ENCODE data around the gene PXMP2.

The PXMP2 gene

GRCh38 chr12:132702640-132703039, 15.3 kb downstream of the PXMP2 start:
- H3K27me3 Mint-ChIP-seq: no peaks in the 10 kb centered on the region
- H3K27ac Mint-ChIP-seq: no peak overlapping the region
- peaks cover 4% of the 10 kb centered on the region for H3K9me3 Mint-ChIP-seq
- H3K36me3 Mint-ChIP-seq (ENCODE audit: low read depth): peaks cover 50% of the 10 kb centered on the region
- no peak overlapping the region for H3K4me3 Mint-ChIP-seq
- peaks cover 4% of the 10 kb centered on the region for H3K4me1 Mint-ChIP-seq (ENCODE audit: low read depth)

GRCh38 chr12:132703641-132704040, 16.3 kb downstream of the PXMP2 start:
- no peaks in the 10 kb centered on the region for H3K27me3 Mint-ChIP-seq
- no peak overlapping the region for H3K27ac Mint-ChIP-seq
- H3K36me3 Mint-ChIP-seq (ENCODE audit: low read depth): peaks cover 44% of the 10 kb centered on the region
- H3K9me3 Mint-ChIP-seq: peaks cover 4% of the 10 kb centered on the region
- peaks cover 4% of the 10 kb centered on the region for H3K4me1 Mint-ChIP-seq (ENCODE audit: low read depth)
- no peak overlapping the region for H3K4me3 Mint-ChIP-seq

GRCh38 chr12:132707241-132707640, 19.9 kb downstream of the PXMP2 start:
- H3K27me3 Mint-ChIP-seq: no peaks in the 10 kb centered on the region
- H3K27ac Mint-ChIP-seq: no peak overlapping the region
- H3K4me1 Mint-ChIP-seq (ENCODE audit: low read depth): peaks cover 14% of the 10 kb centered on the region
- H3K36me3 Mint-ChIP-seq (ENCODE audit: low read depth): peaks cover 26% of the 10 kb centered on the region
- peaks cover 4% of the 10 kb centered on the region for H3K9me3 Mint-ChIP-seq
- H3K4me3 Mint-ChIP-seq: no peak overlapping the region

GRCh38 chr12:132708150-132708549, 20.8 kb downstream of the PXMP2 start:
- peaks cover 31% of the 10 kb centered on the region for H3K36me3 Mint-ChIP-seq (ENCODE audit: low read depth)
- H3K4me1 Mint-ChIP-seq (ENCODE audit: low read depth): peaks cover 21% of the 10 kb centered on the region
- H3K27me3 Mint-ChIP-seq: no peaks in the 10 kb centered on the region
- no peak overlapping the region for H3K27ac Mint-ChIP-seq
- H3K4me3 Mint-ChIP-seq: no peak overlapping the region
- H3K9me3 Mint-ChIP-seq: peaks cover 4% of the 10 kb centered on the region

- peak overlapping the region; percentile 86 for H3K27ac Mint-ChIP-seq
- peaks cover 30% of the 10 kb centered on the region for H3K36me3 Mint-ChIP-seq (ENCODE audit: low read depth)
- H3K4me3 Mint-ChIP-seq: peak overlapping the region; percentile 84
- peaks cover 4% of the 10 kb centered on the region for H3K9me3 Mint-ChIP-seq
- H3K4me1 Mint-ChIP-seq (ENCODE audit: low read depth): peaks cover 33% of the 10 kb centered on the region
- H3K27me3 Mint-ChIP-seq: no peaks in the 10 kb centered on the region
Measured at GRCh38 chr12:132710043-132710404, 22.6 kb downstream of the PXMP2 start.

- peak within 1 kb of the TSS; percentile 86 for H3K27ac Mint-ChIP-seq
- peak within 1 kb of the TSS; percentile 85 for H3K4me3 Mint-ChIP-seq
- H3K36me3 Mint-ChIP-seq (ENCODE audit: low read depth): peaks cover 31% of the 10 kb centered on the region
- no peaks in the 10 kb centered on the region for H3K27me3 Mint-ChIP-seq
- H3K4me1 Mint-ChIP-seq (ENCODE audit: low read depth): peaks cover 33% of the 10 kb centered on the region
- peaks cover 4% of the 10 kb centered on the region for H3K9me3 Mint-ChIP-seq
Measured at GRCh38 chr12:132710405-132711079, 23.2 kb downstream of the PXMP2 start, which contains the start of gene PGAM5. Gene PGAM5, plus strand, starts transcription at chr12:132710842. Its CDS starts 35 bp downstream, at chr12:132710877.

- peaks cover 33% of the 10 kb centered on the region for H3K4me1 Mint-ChIP-seq (ENCODE audit: low read depth)
- peaks cover 4% of the 10 kb centered on the region for H3K9me3 Mint-ChIP-seq
- peak overlapping the region; percentile 85 for H3K4me3 Mint-ChIP-seq
- peak overlapping the region; percentile 71 for H3K27ac Mint-ChIP-seq
- no peaks in the 10 kb centered on the region for H3K27me3 Mint-ChIP-seq
- peaks cover 35% of the 10 kb centered on the region for H3K36me3 Mint-ChIP-seq (ENCODE audit: low read depth)
Measured at GRCh38 chr12:132711080-132711843, 23.9 kb downstream of the PXMP2 start.

GRCh38 chr12:132713123-132713522, 25.7 kb downstream of the PXMP2 start:
- no peaks in the 10 kb centered on the region for H3K27me3 Mint-ChIP-seq
- H3K4me1 Mint-ChIP-seq (ENCODE audit: low read depth): peaks cover 33% of the 10 kb centered on the region
- peaks cover 31% of the 10 kb centered on the region for H3K36me3 Mint-ChIP-seq (ENCODE audit: low read depth)
- H3K27ac Mint-ChIP-seq: peak overlapping the region; percentile 40
- H3K9me3 Mint-ChIP-seq: no peaks in the 10 kb centered on the region
- peak overlapping the region; percentile 39 for H3K4me3 Mint-ChIP-seq

GRCh38 chr12:132715874-132716273, 28.5 kb downstream of the PXMP2 start:
- no peaks in the 10 kb centered on the region for H3K9me3 Mint-ChIP-seq
- H3K27me3 Mint-ChIP-seq: no peaks in the 10 kb centered on the region
- peaks cover 49% of the 10 kb centered on the region for H3K36me3 Mint-ChIP-seq (ENCODE audit: low read depth)
- no peak overlapping the region for H3K4me3 Mint-ChIP-seq
- H3K4me1 Mint-ChIP-seq (ENCODE audit: low read depth): peaks cover 28% of the 10 kb centered on the region
- no peak overlapping the region for H3K27ac Mint-ChIP-seq

GRCh38 chr12:132716356-132716755, 29.0 kb downstream of the PXMP2 start:
- Mint-ChIP-seq H3K27me3 (no peaks in the 10 kb centered on the region), H3K27ac (no peak overlapping the region), H3K4me3 (no peak overlapping the region), H3K4me1 (ENCODE audit: low read depth) (peaks cover 28% of the 10 kb centered on the region), H3K36me3 (ENCODE audit: low read depth) (peaks cover 53% of the 10 kb centered on the region), H3K9me3 (no peaks in the 10 kb centered on the region)

- Mint-ChIP-seq H3K9me3 (no peaks in the 10 kb centered on the region), H3K27ac (no peak overlapping the region)
Measured at GRCh38 chr12:132717011-132717410, 29.6 kb downstream of the PXMP2 start.

GRCh38 chr12:132717531-132718387, 30.4 kb downstream of the PXMP2 start:
- Mint-ChIP-seq H3K27me3 (no peaks in the 10 kb centered on the region), H3K27ac (no peak overlapping the region), H3K36me3 (ENCODE audit: low read depth) (peaks cover 54% of the 10 kb centered on the region), H3K4me3 (no peak overlapping the region), H3K4me1 (ENCODE audit: low read depth) (peaks cover 15% of the 10 kb centered on the region), H3K9me3 (no peaks in the 10 kb centered on the region)

More at GRCh38 chr12:132717011-132717410, 29.6 kb downstream of the PXMP2 start:
- Mint-ChIP-seq H3K36me3 (ENCODE audit: low read depth) (peaks cover 57% of the 10 kb centered on the region), H3K27me3 (no peaks in the 10 kb centered on the region), H3K4me1 (ENCODE audit: low read depth) (peaks cover 21% of the 10 kb centered on the region), H3K4me3 (no peak overlapping the region)

- no peaks in the 10 kb centered on the region for H3K27me3 Mint-ChIP-seq
- H3K27ac Mint-ChIP-seq: no peak overlapping the region
- peaks cover 54% of the 10 kb centered on the region for H3K36me3 Mint-ChIP-seq (ENCODE audit: low read depth)
- H3K4me3 Mint-ChIP-seq: no peak overlapping the region
- H3K4me1 Mint-ChIP-seq (ENCODE audit: low read depth): peaks cover 6% of the 10 kb centered on the region
- H3K9me3 Mint-ChIP-seq: no peaks in the 10 kb centered on the region
Measured at GRCh38 chr12:132718644-132719043, 31.3 kb downstream of the PXMP2 start.

- no peaks in the 10 kb centered on the region for H3K27me3 Mint-ChIP-seq
- no peak overlapping the region for H3K27ac Mint-ChIP-seq
- H3K4me3 Mint-ChIP-seq: no peak overlapping the region
- H3K36me3 Mint-ChIP-seq (ENCODE audit: low read depth): peaks cover 57% of the 10 kb centered on the region
- no peaks in the 10 kb centered on the region for H3K9me3 Mint-ChIP-seq
- peaks cover 3% of the 10 kb centered on the region for H3K4me1 Mint-ChIP-seq (ENCODE audit: low read depth)
Measured at GRCh38 chr12:132719141-132719953, 32.0 kb downstream of the PXMP2 start.
